Lower leg skin (tissue), 4 donors: Measurements from ENCODE around the gene GTF3C6. TPM values are rescaled to one million over a fixed set of nuclear protein-coding genes. Genes with fewer than 3 reads are reported as not detected.
"Not testable (repeated sequence)": the region's sequence is repeated elsewhere in the genome, so short reads cannot be mapped to it uniquely, and the experiment has no call there.

Experiments used
- DNase-seq, 2 donors: peaks; one replicate each; pipeline ENCODE4 v3.0.0-alpha.2; 2019; ENCODE audit warnings: low spot score in 2 of 2
- H3K4me3 ChIP-seq: fragments of 200-600 bp; sonication (generic); 2 replicates; pipeline ENCODE4 v1.5.1; 2017; ENCODE audit warnings: mild to moderate bottlenecking, low read depth; ENCODE audit not compliant: poor library complexity, severe bottlenecking
- CTCF ChIP-seq, 3 donors: fragments of 450-650 bp; IDR thresholded peaks; one replicate each; pipeline ENCODE4 v1.5.1; 2016; ENCODE audit warnings: antibody characterized with exemption in 3 of 3, mild to moderate bottlenecking in 3 of 3, moderate library complexity in 2 of 3
- POLR2A ChIP-seq, 2 donors: fragments of 450-650 bp; IDR thresholded peaks; one replicate each; pipeline ENCODE4 v1.6.1; 2016 to 2017; ENCODE audit warnings: antibody characterized with exemption in 2 of 2, mild to moderate bottlenecking in 1 of 2, moderate library complexity in 1 of 2
- WGBS, 2 donors: methylation state at CpG; one replicate each; pipeline ENCODE4 v1.1.5; 2018; 5-methylcytosine and 5-hydroxymethylcytosine counted together
- intact Hi-C: fragments of 100-400 bp; cut with DNase I; formaldehyde crosslinking; loops from one replicate; pipeline ENCODE4 v1.15.0; 2023; ENCODE audit warnings: low total_unique reads
- total RNA-seq, 4 donors: library from RNA; depleted of rRNA; stranded (reverse); fragments of >200 nt; gene quantifications; one replicate each; pipeline ENCODE4 v1.1.0, GENCODE V29; 2016

GTF3C6 gene
- total RNA-seq, 4 donors from 2014 or later = 15.5 to 22.1 (median 18.3) TPM

GRCh38 chr6:110965629-110966229, 7.2 kb downstream of the GTF3C6 start:
- H3K4me3 ChIP-seq = no peak overlapping the region
- no peak for DNase-seq
- WGBS, 2 donors = 95 to 98% methylated on average over 3 of the region's 3 CpGs
- TF ChIP-seq POLR2A (IDR thresholded peaks at IDR 0.05) (no peak), CTCF (IDR thresholded peaks at IDR 0.05) (no peak)
- intact Hi-C loops = no loop called here

GRCh38 chr6:110968661-110969060, 10.2 kb downstream of the GTF3C6 start:
- intact Hi-C loops, DNase-seq, H3K4me3 ChIP-seq: not testable (repeated sequence)
- 97 to 98% methylated on average over 2 of the region's 2 CpGs for WGBS, 2 donors

GRCh38 chr6:110971468-110971867, 13.0 kb downstream of the GTF3C6 start:
- 19 to 26% methylated on average over 2 of the region's 2 CpGs for WGBS, 2 donors
- no peak for DNase-seq
- intact Hi-C loops = no loop called here
- TF ChIP-seq CTCF (IDR thresholded peaks at IDR 0.05) (no peak), POLR2A (IDR thresholded peaks at IDR 0.05) (no peak)
- H3K4me3 ChIP-seq = no peak overlapping the region

GRCh38 chr6:110976575-110976974, 18.1 kb downstream of the GTF3C6 start:
- intact Hi-C loops = no loop called here
- no peak for DNase-seq
- no peak for TF ChIP-seq CTCF (IDR thresholded peaks at IDR 0.05)
- TF ChIP-seq POLR2A (IDR thresholded peaks at IDR 0.05) = no peak
- WGBS, 2 donors = 89 to 96% methylated on average over 1 of the region's 1 CpG
- H3K4me3 ChIP-seq = no peak overlapping the region

GRCh38 chr6:110979565-110980101, 21.1 kb downstream of the GTF3C6 start:
- no peak overlapping the region for H3K4me3 ChIP-seq
- WGBS, 2 donors = 94 to 95% methylated on average over 9 of the region's 9 CpGs
- no peak for DNase-seq
- intact Hi-C loops = no loop called here
- TF ChIP-seq CTCF (IDR thresholded peaks at IDR 0.05) (no peak), POLR2A (IDR thresholded peaks at IDR 0.05) (no peak)

- WGBS, 2 donors = 89 to 90% methylated on average over 5 of the region's 5 CpGs
- H3K4me3 ChIP-seq = no peak overlapping the region
- intact Hi-C loops = no loop called here
- TF ChIP-seq CTCF (IDR thresholded peaks at IDR 0.05) (no peak), POLR2A (IDR thresholded peaks at IDR 0.05) (no peak)
- DNase-seq = no peak
These were observed 21.7 kb downstream of the GTF3C6 start for GRCh38 chr6:110980227-110980626.
